Breast epithelium (tissue), 4 donors: ENCODE results near the gene ERMP1. TPM values are rescaled to one million over a fixed set of nuclear protein-coding genes. Genes with fewer than 3 reads are reported as not detected.

Experiments
- DNase-seq, 2 donors: peaks; one replicate each; pipeline ENCODE4 v3.0.0-alpha.2; 2019; ENCODE audit warnings: low spot score in 2 of 2
- H3K27ac ChIP-seq, 2 donors: fragments of 200-600 bp; sonication (generic) in 1 of 2; one replicate each; pipeline ENCODE4 v1.5.1; 2016 to 2019; ENCODE audit warnings: mild to moderate bottlenecking in 1 of 2
- H3K27me3 ChIP-seq, 2 donors: fragments of 200-600 bp; sonication (generic) in 1 of 2; one replicate each; pipeline versions ENCODE4 v1.5.1 to v1.6.0; 2017 to 2019; ENCODE audit warnings: control low read depth in 1 of 2, mild to moderate bottlenecking in 1 of 2
- H3K36me3 ChIP-seq: fragments of 200-600 bp; one replicate; pipeline ENCODE4 v1.5.1; 2019
- H3K4me1 ChIP-seq, 2 donors: fragments of 200-600 bp; sonication (generic); one replicate each; pipeline ENCODE4 v1.5.1; 2016 to 2019; ENCODE audit warnings: control low read depth in 1 of 2
- H3K4me3 ChIP-seq, 3 donors: fragments of 200-600 bp; sonication (generic); 1 replicate in 2 of 3; 2 replicates in 1 of 3; pipeline ENCODE4 v1.5.1; 2016 to 2019; ENCODE audit warnings: mild to moderate bottlenecking in 3 of 3, moderate library complexity in 2 of 3
- H3K9me3 ChIP-seq, 2 donors: fragments of 200-600 bp; sonication (generic) in 1 of 2; one replicate each; pipeline ENCODE4 v1.5.1; 2016 to 2019; ENCODE audit warnings: control low read depth in 1 of 2
- CTCF ChIP-seq, 3 donors: fragments of 450-650 bp; IDR thresholded peaks; one replicate each; pipeline ENCODE4 v1.5.1; 2016 to 2017; ENCODE audit warnings: antibody characterized with exemption in 3 of 3, mild to moderate bottlenecking in 3 of 3, moderate library complexity in 3 of 3
- POLR2A ChIP-seq: fragments of 450-650 bp; IDR thresholded peaks from one replicate; pipeline ENCODE4 v1.6.1; 2016; ENCODE audit warnings: antibody characterized with exemption, mild to moderate bottlenecking, moderate library complexity
- POLR2AphosphoS5 ChIP-seq, 3 donors: sonication (generic); formaldehyde crosslinking; IDR thresholded peaks; one replicate each; pipeline ENCODE4 v1.6.1; 2017; ENCODE audit warnings: antibody characterized with exemption in 3 of 3
- intact Hi-C: fragments of 100-400 bp; cut with DNase I; formaldehyde crosslinking; loops from one replicate; pipeline ENCODE4 v1.15.1; 2023; ENCODE audit warnings: low total_unique reads
- total RNA-seq, 3 donors: library from RNA; depleted of rRNA; stranded (reverse); fragments of >200 nt; gene quantifications; one replicate each; pipeline ENCODE4 v1.1.0, GENCODE V29; 2016

The ERMP1 gene
- total RNA-seq, 3 donors from 2014 or later: 12.6 to 39.2 (median 34.1) TPM

DNA sequence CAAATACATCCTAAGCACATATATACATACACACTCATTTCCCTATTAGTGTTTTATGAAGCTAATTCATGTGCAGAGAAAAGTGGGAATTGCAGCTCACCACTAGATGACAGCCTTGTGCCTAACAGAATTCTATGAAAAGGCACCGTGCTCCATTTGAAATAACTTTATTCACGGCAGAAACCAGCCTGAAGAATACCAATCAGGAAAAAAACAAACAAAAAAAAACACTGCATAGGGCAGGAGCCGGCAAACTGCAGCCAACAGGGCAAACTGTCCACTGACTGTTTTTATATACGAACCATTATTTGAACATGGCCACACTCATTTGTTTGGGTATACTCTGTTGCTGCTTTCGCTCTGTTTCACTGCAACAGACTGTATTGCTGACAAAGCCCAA, 33.6 kb downstream of the ERMP1 start:
- peak overlapping the region in 2 of 3 donors; percentile 28 to 36 for H3K4me3 ChIP-seq
- peak in 2 of 3 donors; percentile 33 to 51 for TF ChIP-seq CTCF (IDR thresholded peaks at IDR 0.05)
- no peak for TF ChIP-seq POLR2AphosphoS5 (IDR thresholded peaks at IDR 0.05)
- TF ChIP-seq POLR2A: no peak
- no peaks in the 10 kb centered on the region for H3K9me3 ChIP-seq
- no peaks in the 10 kb centered on the region for H3K36me3 ChIP-seq
- intact Hi-C loops: no loop called here
- no peaks in the 10 kb centered on the region for H3K4me1 ChIP-seq
- H3K27ac ChIP-seq: no peak overlapping the region
- DNase-seq: no peak
- H3K27me3 ChIP-seq: no peaks in the 10 kb centered on the region

GRCh38 chr9:5798581-5798980, 34.3 kb downstream of the ERMP1 start:
- Histone ChIP-seq H3K27me3 (no peaks in the 10 kb centered on the region), H3K27ac (no peak overlapping the region), H3K4me1 (no peaks in the 10 kb centered on the region), H3K9me3 (no peaks in the 10 kb centered on the region), H3K36me3 (no peaks in the 10 kb centered on the region), H3K4me3 (no peak overlapping the region)
- intact Hi-C loops: no loop called here
- DNase-seq: no peak
- TF ChIP-seq POLR2AphosphoS5 (IDR thresholded peaks at IDR 0.05): no peak

DNA sequence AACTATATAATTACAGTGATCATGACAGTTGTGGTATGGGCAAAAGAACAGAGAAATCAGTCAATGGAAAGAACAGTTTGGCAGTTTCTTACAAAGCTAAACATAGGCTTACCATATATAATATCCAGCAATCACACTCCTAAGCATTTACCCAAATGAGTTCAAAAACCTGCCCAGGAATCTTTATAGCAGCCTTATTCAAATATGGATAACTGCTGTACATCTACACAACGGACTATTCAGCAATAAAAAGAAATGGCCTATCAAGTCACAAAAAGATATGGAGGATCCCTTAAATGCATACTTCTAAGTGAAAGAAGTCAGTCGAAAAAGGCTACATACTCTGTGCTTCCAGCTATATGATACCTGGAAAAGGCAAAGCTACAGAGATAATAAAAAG, 36.6 kb downstream of the ERMP1 start:
- H3K9me3 ChIP-seq: no peaks in the 10 kb centered on the region
- no peaks in the 10 kb centered on the region for H3K27me3 ChIP-seq
- no peak for TF ChIP-seq POLR2A
- no peak for TF ChIP-seq CTCF (IDR thresholded peaks at IDR 0.05)
- TF ChIP-seq POLR2AphosphoS5 (IDR thresholded peaks at IDR 0.05): no peak
- no peak overlapping the region for H3K4me3 ChIP-seq
- no peak overlapping the region for H3K27ac ChIP-seq
- DNase-seq: no peak
- intact Hi-C loops: no loop called here
- no peaks in the 10 kb centered on the region for H3K36me3 ChIP-seq
- no peaks in the 10 kb centered on the region for H3K4me1 ChIP-seq

- Histone ChIP-seq H3K4me1 (no peaks in the 10 kb centered on the region), H3K4me3 (no peak overlapping the region), H3K27ac (no peak overlapping the region), H3K36me3 (no peaks in the 10 kb centered on the region), H3K27me3 (no peaks in the 10 kb centered on the region), H3K9me3 (no peaks in the 10 kb centered on the region)
- no peak for DNase-seq
- intact Hi-C loops: no loop called here
- TF ChIP-seq CTCF (IDR thresholded peaks at IDR 0.05): no peak
- no peak for TF ChIP-seq POLR2A
- TF ChIP-seq POLR2AphosphoS5 (IDR thresholded peaks at IDR 0.05): no peak
Measured at GRCh38 chr9:5793812-5794211, 39.1 kb downstream of the ERMP1 start.

- Histone ChIP-seq H3K9me3 (no peaks in the 10 kb centered on the region), H3K4me3 (no peak overlapping the region), H3K36me3 (no peaks in the 10 kb centered on the region), H3K27me3 (no peaks in the 10 kb centered on the region), H3K27ac (no peak overlapping the region), H3K4me1 (no peaks in the 10 kb centered on the region)
- no peak for TF ChIP-seq POLR2A
- no peak for TF ChIP-seq POLR2AphosphoS5 (IDR thresholded peaks at IDR 0.05)
- TF ChIP-seq CTCF (IDR thresholded peaks at IDR 0.05): no peak
- DNase-seq: no peak
- intact Hi-C loops: no loop called here
Measured at GRCh38 chr9:5791870-5792269, 41.0 kb downstream of the ERMP1 start.

GRCh38 chr9:5790923-5791322, 42.0 kb downstream of the ERMP1 start:
- DNase-seq: no peak
- no peak overlapping the region for H3K4me3 ChIP-seq
- H3K9me3 ChIP-seq: no peaks in the 10 kb centered on the region
- intact Hi-C loops: no loop called here
- no peaks in the 10 kb centered on the region for H3K27me3 ChIP-seq
- H3K36me3 ChIP-seq: no peaks in the 10 kb centered on the region
- H3K27ac ChIP-seq: no peak overlapping the region
- no peak for TF ChIP-seq POLR2AphosphoS5 (IDR thresholded peaks at IDR 0.05)
- TF ChIP-seq POLR2A: no peak
- TF ChIP-seq CTCF (IDR thresholded peaks at IDR 0.05): no peak
- H3K4me1 ChIP-seq: no peaks in the 10 kb centered on the region
